Naive thymus-derived CD8-positive, alpha-beta T cell (primary cell): ENCODE results near the gene NRF1. TPM values are rescaled to one million over a fixed set of nuclear protein-coding genes. Genes with fewer than 3 reads are reported as not detected.

Source experiments
- ATAC-seq, 2 donors: fragments of 150-1000 bp; cut with Tn5 transposase in 1 of 2; sonication (Bioruptor Pico), chemical (Tn5 transposase) in 1 of 2; 1 replicate in 1 of 2; 2 replicates in 1 of 2; pipeline ENCODE4 v1.10.0; 2021; ENCODE audit warnings: mild to moderate bottlenecking in 2 of 2, moderate library complexity in 2 of 2
- POLR2A ChIA-PET: fragments of 350-600 bp; sonication (Branson Sonifier 250); formaldehyde crosslinking; loops from one replicate; lab custom pipeline; 2021; ENCODE audit warnings: antibody characterized with exemption; lab: Charles Lee
- DNase-seq, 10 donors: peaks; one replicate each; pipeline versions ENCODE4 v3.0.0 to v3.0.0-alpha.2; 2020 to 2022
- H3K27ac Mint-ChIP-seq, 10 donors: one replicate each; pipeline ENCODE4 v1.8.0; 2020 to 2022; ENCODE audit warnings: mild to moderate bottlenecking in 10 of 10, mixed read lengths in 10 of 10, moderate library complexity in 4 of 10, inconsistent platforms in 1 of 10
- H3K27me3 Mint-ChIP-seq, 5 donors: one replicate each; pipeline ENCODE4 v1.8.0; 2021 to 2022; ENCODE audit warnings: mixed read lengths in 5 of 5
- H3K36me3 Mint-ChIP-seq, 3 donors: one replicate each; pipeline ENCODE4 v1.8.0; 2020 to 2022; ENCODE audit warnings: mixed read lengths in 3 of 3, mild to moderate bottlenecking in 2 of 3, inconsistent platforms in 1 of 3
- H3K4me1 Mint-ChIP-seq, 4 donors: one replicate each; pipeline ENCODE4 v1.8.0; 2021 to 2022; ENCODE audit warnings: mixed read lengths in 4 of 4
- H3K4me3 Mint-ChIP-seq, 10 donors: one replicate each; pipeline ENCODE4 v1.8.0; 2020 to 2022; ENCODE audit warnings: mild to moderate bottlenecking in 10 of 10, mixed read lengths in 10 of 10, moderate library complexity in 6 of 10, inconsistent platforms in 1 of 10
- H3K9me3 Mint-ChIP-seq, 9 donors: one replicate each; pipeline ENCODE4 v1.8.0; 2020 to 2022; ENCODE audit warnings: mixed read lengths in 9 of 9, mild to moderate bottlenecking in 3 of 9, inconsistent platforms in 1 of 9, moderate library complexity in 1 of 9
- polyA plus RNA-seq, 3 donors: library from polyadenylated mRNA; unstranded; fragments of 300-500 nt; fragmentation: Illumina TruSeq; gene quantifications; one replicate each; pipeline ENCODE4 v1.2.3, GENCODE V29; 2021
- total RNA-seq, 8 experiments: library from RNA in 2 of 8; stranded (reverse) in 2 of 8; gene quantifications; one replicate each; pipeline ENCODE4 v1.2.3 and lab custom pipeline; 2021 to 2026

Gene NRF1
- total and polyA plus RNA-seq, 5 experiments from 2014 or later: 11.7 to 45.0 (median 22.5) TPM

GRCh38 chr7:129771201-129771927 lies 159.8 kb downstream of the NRF1 start:
- H3K9me3 Mint-ChIP-seq: no peaks in the 10 kb centered on the region
- no peak overlapping the region for H3K27ac Mint-ChIP-seq
- H3K4me3 Mint-ChIP-seq: no peak overlapping the region
- POLR2A ChIA-PET: no interaction called here
- H3K4me1 Mint-ChIP-seq: peaks cover 0 to 6% (median 0%) of the 10 kb centered on the region in 4 donors
- H3K36me3 Mint-ChIP-seq: no peaks in the 10 kb centered on the region
- H3K27me3 Mint-ChIP-seq: peaks cover 0 to 6% (median 0%) of the 10 kb centered on the region in 5 donors
- DNase-seq (no peak), ATAC-seq (no peak)

- Mint-ChIP-seq H3K27ac (peak overlapping the region in 1 of 10 donors; percentile 59), H3K27me3 (peaks cover 0 to 8% (median under 1%) of the 10 kb centered on the region in 5 donors), H3K4me3 (no peak overlapping the region), H3K4me1 (peaks cover 0 to 6% (median 0%) of the 10 kb centered on the region in 4 donors), H3K36me3 (no peaks in the 10 kb centered on the region), H3K9me3 (no peaks in the 10 kb centered on the region)
- ATAC-seq (no peak), DNase-seq (no peak)
- POLR2A ChIA-PET: no interaction called here
These were observed 160.5 kb downstream of the NRF1 start for GRCh38 chr7:129771928-129772479.

- H3K4me1 Mint-ChIP-seq: peaks cover 0 to 7% (median 2%) of the 10 kb centered on the region in 4 donors
- no peak overlapping the region for H3K4me3 Mint-ChIP-seq
- ATAC-seq (no peak), DNase-seq (no peak)
- no peak overlapping the region for H3K27ac Mint-ChIP-seq
- no peaks in the 10 kb centered on the region for H3K9me3 Mint-ChIP-seq
- no peaks in the 10 kb centered on the region for H3K36me3 Mint-ChIP-seq
- H3K27me3 Mint-ChIP-seq: peaks cover 0 to 15% (median 7%) of the 10 kb centered on the region in 5 donors
- POLR2A ChIA-PET: no interaction called here
These were observed 161.2 kb downstream of the NRF1 start for GRCh38 chr7:129772646-129773280.

- Mint-ChIP-seq H3K27ac (no peak overlapping the region), H3K4me3 (no peak overlapping the region), H3K4me1 (peaks cover 0 to 8% (median 2%) of the 10 kb centered on the region in 4 donors), H3K27me3 (peaks cover 0 to 21% (median 13%) of the 10 kb centered on the region in 5 donors), H3K9me3 (no peaks in the 10 kb centered on the region), H3K36me3 (no peaks in the 10 kb centered on the region)
- DNase-seq: no peak
- ATAC-seq: no peak
- POLR2A ChIA-PET: no interaction called here
These were observed 161.8 kb downstream of the NRF1 start for GRCh38 chr7:129773328-129773731.

- POLR2A ChIA-PET: no interaction called here
- no peak overlapping the region for H3K4me3 Mint-ChIP-seq
- no peak overlapping the region for H3K27ac Mint-ChIP-seq
- peaks cover 0 to 8% (median 4%) of the 10 kb centered on the region in 4 donors for H3K4me1 Mint-ChIP-seq
- ATAC-seq: no peak
- peaks cover 0 to 25% (median 16%) of the 10 kb centered on the region in 5 donors for H3K27me3 Mint-ChIP-seq
- H3K36me3 Mint-ChIP-seq: no peaks in the 10 kb centered on the region
- H3K9me3 Mint-ChIP-seq: no peaks in the 10 kb centered on the region
- DNase-seq: no peak
These were observed 162.4 kb downstream of the NRF1 start for GRCh38 chr7:129773871-129774270.

GRCh38 chr7:129774359-129774758 lies 162.8 kb downstream of the NRF1 start:
- Mint-ChIP-seq H3K36me3 (no peaks in the 10 kb centered on the region), H3K27me3 (peaks cover 0 to 25% (median 16%) of the 10 kb centered on the region in 5 donors), H3K9me3 (no peaks in the 10 kb centered on the region), H3K27ac (no peak overlapping the region), H3K4me1 (peaks cover 0 to 8% (median 4%) of the 10 kb centered on the region in 4 donors), H3K4me3 (no peak overlapping the region)
- ATAC-seq (no peak), DNase-seq (no peak)
- POLR2A ChIA-PET: no interaction called here

GRCh38 chr7:129774871-129775694 lies 163.6 kb downstream of the NRF1 start:
- peaks cover 0 to 8% (median 4%) of the 10 kb centered on the region in 4 donors for H3K4me1 Mint-ChIP-seq
- no peak overlapping the region for H3K4me3 Mint-ChIP-seq
- no peaks in the 10 kb centered on the region for H3K36me3 Mint-ChIP-seq
- DNase-seq: peak in 1 of 10 donors; percentile 53
- H3K27ac Mint-ChIP-seq: no peak overlapping the region
- POLR2A ChIA-PET: no interaction called here
- ATAC-seq: no peak
- no peaks in the 10 kb centered on the region for H3K9me3 Mint-ChIP-seq
- H3K27me3 Mint-ChIP-seq: peaks cover 0 to 24% (median 16%) of the 10 kb centered on the region in 5 donors

- DNase-seq (peak in 1 of 10 donors; percentile 45), ATAC-seq (no peak)
- H3K9me3 Mint-ChIP-seq: no peaks in the 10 kb centered on the region
- H3K4me3 Mint-ChIP-seq: peak overlapping the region in 1 of 10 donors; percentile 6
- H3K27me3 Mint-ChIP-seq: peaks cover 0 to 25% (median 16%) of the 10 kb centered on the region in 5 donors
- POLR2A ChIA-PET: no interaction called here
- peaks cover 2 to 8% (median 5%) of the 10 kb centered on the region in 4 donors for H3K4me1 Mint-ChIP-seq
- no peak overlapping the region for H3K27ac Mint-ChIP-seq
- no peaks in the 10 kb centered on the region for H3K36me3 Mint-ChIP-seq
These were observed 164.3 kb downstream of the NRF1 start for GRCh38 chr7:129775695-129776361.

- no peak overlapping the region for H3K27ac Mint-ChIP-seq
- POLR2A ChIA-PET: no interaction called here
- H3K27me3 Mint-ChIP-seq: peaks cover 4 to 30% (median 20%) of the 10 kb centered on the region in 5 donors
- ATAC-seq (no peak), DNase-seq (no peak)
- peaks cover 6 to 13% (median 8%) of the 10 kb centered on the region in 4 donors for H3K4me1 Mint-ChIP-seq
- H3K4me3 Mint-ChIP-seq: no peak overlapping the region
- peaks cover 0 to 2% (median 0%) of the 10 kb centered on the region in 3 donors for H3K36me3 Mint-ChIP-seq
- H3K9me3 Mint-ChIP-seq: no peaks in the 10 kb centered on the region
These were observed 164.8 kb downstream of the NRF1 start for GRCh38 chr7:129776362-129776722.

GRCh38 chr7:129777195-129777844 lies 165.8 kb downstream of the NRF1 start:
- peaks cover 5 to 38% (median 25%) of the 10 kb centered on the region in 5 donors for H3K27me3 Mint-ChIP-seq
- POLR2A ChIA-PET: no interaction called here
- peaks cover 10 to 23% (median 14%) of the 10 kb centered on the region in 4 donors for H3K4me1 Mint-ChIP-seq
- H3K9me3 Mint-ChIP-seq: no peaks in the 10 kb centered on the region
- H3K4me3 Mint-ChIP-seq: no peak overlapping the region
- ATAC-seq (no peak), DNase-seq (no peak)
- H3K36me3 Mint-ChIP-seq: peaks cover 0 to 3% (median 0%) of the 10 kb centered on the region in 3 donors
- H3K27ac Mint-ChIP-seq: no peak overlapping the region

- no peak for DNase-seq
- Mint-ChIP-seq H3K27ac (no peak overlapping the region), H3K36me3 (peaks cover 0 to 4% (median 0%) of the 10 kb centered on the region in 3 donors), H3K27me3 (peaks cover 10 to 47% (median 34%) of the 10 kb centered on the region in 5 donors), H3K9me3 (no peaks in the 10 kb centered on the region), H3K4me3 (peak overlapping the region; percentile 19 to 72 (median 60)), H3K4me1 (peaks cover 16 to 31% (median 23%) of the 10 kb centered on the region in 4 donors)
- ATAC-seq: no peak
- POLR2A ChIA-PET: no interaction called here
These were observed 166.7 kb downstream of the NRF1 start for GRCh38 chr7:129777993-129778769.
